Measurements from ENCODE around the gene OR6Q1.
"Not testable (repeated sequence)": the region's sequence is repeated elsewhere in the genome, so short reads cannot be mapped to it uniquely, and the experiment has no call there.

Gene OR6Q1, protein sequence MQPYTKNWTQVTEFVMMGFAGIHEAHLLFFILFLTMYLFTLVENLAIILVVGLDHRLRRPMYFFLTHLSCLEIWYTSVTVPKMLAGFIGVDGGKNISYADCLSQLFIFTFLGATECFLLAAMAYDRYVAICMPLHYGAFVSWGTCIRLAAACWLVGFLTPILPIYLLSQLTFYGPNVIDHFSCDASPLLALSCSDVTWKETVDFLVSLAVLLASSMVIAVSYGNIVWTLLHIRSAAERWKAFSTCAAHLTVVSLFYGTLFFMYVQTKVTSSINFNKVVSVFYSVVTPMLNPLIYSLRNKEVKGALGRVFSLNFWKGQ

DNA sequence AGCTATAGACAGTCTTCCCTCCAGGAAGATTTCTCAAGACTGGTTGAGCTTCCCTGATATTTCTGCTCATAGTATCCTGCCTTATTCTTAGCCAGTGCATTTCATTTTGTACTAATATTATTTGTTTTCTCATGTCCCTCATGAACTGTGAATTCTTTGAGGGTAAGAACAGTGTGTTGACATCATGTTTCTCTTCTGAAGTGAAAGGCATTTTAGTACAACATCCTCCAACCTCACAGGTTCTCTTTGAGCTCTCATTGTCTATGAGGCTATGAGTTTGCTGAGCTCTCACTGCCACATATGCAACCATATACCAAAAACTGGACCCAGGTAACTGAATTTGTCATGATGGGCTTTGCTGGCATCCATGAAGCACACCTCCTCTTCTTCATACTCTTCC lies at the start of gene OR6Q1:
Gene OR6Q1, plus strand, starts transcription at position 301 of the 400 bp plus-strand sequence. Its CDS starts 0 bp downstream, at position 301.
- H3K4me1 ChIP-seq (ENCODE audit: insufficient read depth, low read length): no peaks in the 10 kb centered on the region
- H3K36me3 ChIP-seq (ENCODE audit: insufficient read depth, low read length): no peaks in the 10 kb centered on the region
- no peak within 1 kb of the TSS for H3K4me3 ChIP-seq (ENCODE audit: low read depth in 1 of 2, low read length in 2 of 2)
- no peak within 1 kb of the TSS for H3K9ac ChIP-seq (ENCODE audit: low read length)
- H3K27me3 ChIP-seq (ENCODE audit: control insufficient read depth in 1 of 2, insufficient read depth in 2 of 2, low read length in 2 of 2): no peaks in the 10 kb centered on the region
- H3K9me3 ChIP-seq (ENCODE audit: low read length): no peaks in the 10 kb centered on the region
- no peak within 1 kb of the TSS for H3K27ac ChIP-seq (ENCODE audit: low read depth, low read length)

DNA sequence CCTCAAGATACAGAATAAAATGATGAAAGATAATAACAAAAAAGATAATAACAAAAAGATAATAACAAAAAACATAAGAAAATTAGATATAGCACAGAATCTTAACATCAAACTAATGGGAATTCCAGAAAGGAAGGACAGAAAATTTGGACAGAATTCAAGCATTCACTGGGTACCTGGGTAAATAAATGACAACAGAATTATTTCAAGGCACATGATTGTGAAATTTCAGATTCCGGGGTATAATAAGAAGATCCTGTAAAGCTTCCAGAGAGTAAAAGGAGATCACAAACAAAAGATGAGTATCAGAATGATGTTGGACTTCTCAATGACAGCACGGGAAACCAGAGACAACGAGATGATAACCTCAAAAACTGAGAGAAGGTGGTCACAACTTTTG lies 49.2 kb upstream of the OR6Q1 start:
- Histone ChIP-seq H3K4me3 (ENCODE audit: low read depth in 1 of 2, low read length in 2 of 2) (no peak overlapping the region), H3K9ac (ENCODE audit: low read length) (no peak overlapping the region), H3K36me3 (ENCODE audit: insufficient read depth, low read length) (no peaks in the 10 kb centered on the region), H3K27me3 (ENCODE audit: control insufficient read depth in 1 of 2, insufficient read depth in 2 of 2, low read length in 2 of 2) (no peaks in the 10 kb centered on the region), H3K9me3 (ENCODE audit: low read length) (no peaks in the 10 kb centered on the region), H3K27ac (ENCODE audit: low read depth, low read length) (no peak overlapping the region), H3K4me1 (ENCODE audit: insufficient read depth, low read length) (no peaks in the 10 kb centered on the region)

DNA sequence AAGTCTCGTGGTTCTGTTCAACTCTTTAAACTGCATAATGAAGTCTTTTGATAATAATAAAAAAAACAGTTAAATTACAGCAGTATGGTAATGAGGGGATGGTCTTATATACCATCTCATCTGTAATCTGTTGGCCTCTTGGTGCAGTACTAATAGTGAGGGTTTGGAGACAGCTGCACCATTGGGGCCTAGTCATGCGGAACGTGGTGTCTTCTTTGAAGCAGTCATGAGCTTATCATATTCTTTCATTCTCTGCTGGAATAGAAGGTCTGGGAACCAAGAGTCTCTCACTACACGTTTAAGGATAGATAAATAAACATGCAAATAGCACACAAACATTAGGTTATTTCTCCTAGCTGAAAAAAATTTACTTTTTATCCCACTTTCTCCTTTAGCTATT lies 48.0 kb upstream of the OR6Q1 start:
- no peaks in the 10 kb centered on the region for H3K36me3 ChIP-seq (ENCODE audit: insufficient read depth, low read length)
- no peaks in the 10 kb centered on the region for H3K4me1 ChIP-seq (ENCODE audit: insufficient read depth, low read length)

DNA sequence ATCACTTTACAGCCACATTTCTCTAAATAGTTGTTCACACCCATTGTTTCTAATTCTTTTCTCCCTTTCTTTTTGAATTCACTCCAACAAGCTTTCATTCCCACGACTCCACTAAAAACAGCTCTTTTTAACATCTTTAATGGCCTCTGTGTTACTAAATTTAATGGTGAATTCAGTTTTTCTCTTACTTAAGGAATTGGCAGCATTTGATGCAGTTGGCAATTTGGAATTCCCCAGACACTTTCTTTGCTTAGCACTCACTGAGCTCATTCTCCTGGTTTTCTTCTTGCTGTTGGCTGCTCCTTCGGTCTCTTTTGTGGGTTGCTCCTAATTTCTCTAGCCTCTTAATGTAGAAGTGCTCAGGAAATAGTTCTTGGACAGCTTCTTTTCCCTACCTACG lies 47.6 kb upstream of the OR6Q1 start:
- Histone ChIP-seq H3K27ac (ENCODE audit: low read depth, low read length) (no peak overlapping the region), H3K36me3 (ENCODE audit: insufficient read depth, low read length) (no peaks in the 10 kb centered on the region), H3K9ac (ENCODE audit: low read length) (no peak overlapping the region), H3K4me3 (ENCODE audit: low read depth in 1 of 2, low read length in 2 of 2) (no peak overlapping the region), H3K4me1 (ENCODE audit: insufficient read depth, low read length) (no peaks in the 10 kb centered on the region), H3K27me3 (ENCODE audit: control insufficient read depth in 1 of 2, insufficient read depth in 2 of 2, low read length in 2 of 2) (no peaks in the 10 kb centered on the region), H3K9me3 (ENCODE audit: low read length) (no peaks in the 10 kb centered on the region)

More for the DNA sequence above, 48.0 kb upstream of the OR6Q1 start:
- H3K27me3 ChIP-seq (ENCODE audit: control insufficient read depth in 1 of 2, insufficient read depth in 2 of 2, low read length in 2 of 2): no peaks in the 10 kb centered on the region
- H3K4me3 ChIP-seq (ENCODE audit: low read depth in 1 of 2, low read length in 2 of 2): no peak overlapping the region
- no peak overlapping the region for H3K27ac ChIP-seq (ENCODE audit: low read depth, low read length)
- no peaks in the 10 kb centered on the region for H3K9me3 ChIP-seq (ENCODE audit: low read length)
- no peak overlapping the region for H3K9ac ChIP-seq (ENCODE audit: low read length)

DNA sequence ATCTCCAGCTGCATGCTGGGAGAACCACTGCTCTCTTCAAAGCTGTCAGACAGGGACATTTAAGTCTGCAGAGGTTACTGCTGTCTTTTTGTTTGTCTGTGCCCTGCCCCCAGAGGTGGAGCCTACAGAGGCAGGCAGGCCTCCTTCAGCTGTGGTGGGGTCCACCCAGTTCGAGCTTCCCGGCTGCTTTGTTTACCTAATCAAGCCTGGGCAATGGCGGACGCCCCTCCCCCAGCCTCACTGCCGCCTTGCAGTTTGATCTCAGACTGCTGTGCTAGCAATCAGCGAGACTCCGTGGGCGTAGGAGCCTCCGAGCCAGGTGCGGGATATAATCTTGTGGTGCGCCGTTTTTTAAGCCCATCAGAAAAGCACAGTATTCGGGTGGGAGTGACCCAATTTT lies 31.2 kb upstream of the OR6Q1 start:
- not testable (repeated sequence) for H3K27me3 ChIP-seq (ENCODE audit: control insufficient read depth in 1 of 2, insufficient read depth in 2 of 2, low read length in 2 of 2); H3K9me3 ChIP-seq (ENCODE audit: low read length); H3K27ac ChIP-seq (ENCODE audit: low read depth, low read length); H3K9ac ChIP-seq (ENCODE audit: low read length); H3K36me3 ChIP-seq (ENCODE audit: insufficient read depth, low read length); H3K4me3 ChIP-seq (ENCODE audit: low read depth in 1 of 2, low read length in 2 of 2); H3K4me1 ChIP-seq (ENCODE audit: insufficient read depth, low read length)

DNA sequence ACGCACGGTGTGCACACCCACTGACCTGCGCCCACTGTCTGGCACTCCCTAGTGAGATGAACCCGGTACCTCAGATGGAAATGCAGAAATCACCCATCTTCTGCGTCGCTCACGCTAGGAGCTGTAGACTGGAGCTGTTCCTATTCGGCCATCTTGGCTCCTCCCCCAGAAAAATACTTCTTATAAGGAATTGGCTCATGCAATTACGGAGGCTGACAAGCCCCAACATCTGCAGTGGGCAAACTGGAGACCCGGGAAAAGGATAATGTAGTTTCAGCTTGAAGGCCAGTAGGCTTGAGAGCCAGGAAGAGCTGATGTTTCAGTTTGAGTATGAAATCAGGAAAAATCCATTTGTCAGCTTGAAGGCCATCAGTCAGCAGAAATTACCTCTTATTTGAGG lies 30.7 kb upstream of the OR6Q1 start:
- H3K9ac ChIP-seq (ENCODE audit: low read length); H3K27ac ChIP-seq (ENCODE audit: low read depth, low read length); H3K27me3 ChIP-seq (ENCODE audit: control insufficient read depth in 1 of 2, insufficient read depth in 2 of 2, low read length in 2 of 2); H3K4me1 ChIP-seq (ENCODE audit: insufficient read depth, low read length); H3K36me3 ChIP-seq (ENCODE audit: insufficient read depth, low read length); H3K4me3 ChIP-seq (ENCODE audit: low read depth in 1 of 2, low read length in 2 of 2); H3K9me3 ChIP-seq (ENCODE audit: low read length): not testable (repeated sequence)

DNA sequence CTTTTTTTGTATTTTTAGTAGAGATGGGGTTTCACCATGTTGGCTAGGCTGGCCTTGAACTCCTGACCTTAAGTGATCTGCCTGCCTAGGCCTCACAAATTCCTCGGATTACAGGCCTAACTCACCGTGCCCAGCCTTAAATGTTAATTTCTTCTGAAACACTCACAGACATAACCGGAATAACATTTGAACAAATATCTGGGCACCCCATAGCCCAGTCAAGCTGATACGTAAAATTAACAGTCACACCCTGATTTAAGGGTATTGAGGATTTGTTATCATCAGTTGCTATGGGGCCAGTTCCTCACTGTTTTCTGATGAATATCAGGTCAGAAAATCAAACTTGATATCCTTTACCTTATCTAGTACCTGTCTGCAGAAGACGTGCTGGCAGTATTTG lies 30.1 kb upstream of the OR6Q1 start:
- no peaks in the 10 kb centered on the region for H3K9me3 ChIP-seq (ENCODE audit: low read length)
- no peak overlapping the region for H3K4me3 ChIP-seq (ENCODE audit: low read depth in 1 of 2, low read length in 2 of 2)
- no peak overlapping the region for H3K9ac ChIP-seq (ENCODE audit: low read length)
- H3K27me3 ChIP-seq (ENCODE audit: control insufficient read depth in 1 of 2, insufficient read depth in 2 of 2, low read length in 2 of 2): no peaks in the 10 kb centered on the region
- no peak overlapping the region for H3K27ac ChIP-seq (ENCODE audit: low read depth, low read length)
- no peaks in the 10 kb centered on the region for H3K4me1 ChIP-seq (ENCODE audit: insufficient read depth, low read length)
- H3K36me3 ChIP-seq (ENCODE audit: insufficient read depth, low read length): no peaks in the 10 kb centered on the region

DNA sequence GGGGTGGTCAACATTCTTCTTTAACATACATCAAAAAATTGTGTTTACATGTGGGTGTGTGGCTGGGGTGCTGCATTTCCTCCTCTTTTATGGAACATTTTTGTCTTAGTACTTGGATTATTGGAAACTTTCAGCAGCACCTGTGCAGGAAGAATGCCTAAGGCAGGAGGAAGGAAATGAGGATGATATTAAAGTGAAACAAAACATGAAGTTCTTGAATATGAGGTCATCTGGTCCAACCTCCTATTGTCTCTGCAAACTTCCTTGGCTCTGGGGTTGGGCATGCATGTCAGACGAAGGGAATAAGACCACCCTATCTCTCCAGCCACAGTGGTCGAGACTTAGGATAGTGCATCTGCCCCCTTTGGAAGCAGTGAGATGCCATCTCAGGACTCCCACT lies 27.7 kb upstream of the OR6Q1 start:
- H3K27ac ChIP-seq (ENCODE audit: low read depth, low read length): no peak overlapping the region

DNA sequence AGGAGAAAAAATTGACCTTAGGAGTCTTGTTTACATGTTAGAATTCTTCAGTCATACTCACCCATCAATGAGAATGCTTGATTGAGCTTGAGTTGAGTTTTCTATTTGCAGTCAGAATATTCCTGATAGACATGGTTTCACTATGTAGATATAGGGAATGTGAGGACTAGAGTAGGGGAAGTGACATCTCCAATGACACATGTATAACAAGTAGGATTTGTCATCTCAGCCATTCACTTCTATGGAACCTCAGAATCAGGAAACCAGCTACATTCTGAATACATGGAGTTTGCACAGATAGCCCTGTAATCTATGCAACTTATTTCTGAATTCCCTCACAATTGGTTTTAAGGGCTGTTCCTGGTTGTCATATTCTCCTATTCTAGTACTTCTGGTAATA lies 27.2 kb upstream of the OR6Q1 start:
- no peaks in the 10 kb centered on the region for H3K9me3 ChIP-seq (ENCODE audit: low read length)
- no peaks in the 10 kb centered on the region for H3K4me1 ChIP-seq (ENCODE audit: insufficient read depth, low read length)
- H3K9ac ChIP-seq (ENCODE audit: low read length): no peak overlapping the region
- no peak overlapping the region for H3K4me3 ChIP-seq (ENCODE audit: low read depth in 1 of 2, low read length in 2 of 2)
- H3K27ac ChIP-seq (ENCODE audit: low read depth, low read length): no peak overlapping the region
- no peaks in the 10 kb centered on the region for H3K36me3 ChIP-seq (ENCODE audit: insufficient read depth, low read length)
- H3K27me3 ChIP-seq (ENCODE audit: control insufficient read depth in 1 of 2, insufficient read depth in 2 of 2, low read length in 2 of 2): no peaks in the 10 kb centered on the region

More for the DNA sequence above, 27.7 kb upstream of the OR6Q1 start:
- Histone ChIP-seq H3K4me3 (ENCODE audit: low read depth in 1 of 2, low read length in 2 of 2) (no peak overlapping the region), H3K36me3 (ENCODE audit: insufficient read depth, low read length) (no peaks in the 10 kb centered on the region), H3K9ac (ENCODE audit: low read length) (no peak overlapping the region), H3K9me3 (ENCODE audit: low read length) (no peaks in the 10 kb centered on the region), H3K4me1 (ENCODE audit: insufficient read depth, low read length) (no peaks in the 10 kb centered on the region), H3K27me3 (ENCODE audit: control insufficient read depth in 1 of 2, insufficient read depth in 2 of 2, low read length in 2 of 2) (no peaks in the 10 kb centered on the region)

DNA sequence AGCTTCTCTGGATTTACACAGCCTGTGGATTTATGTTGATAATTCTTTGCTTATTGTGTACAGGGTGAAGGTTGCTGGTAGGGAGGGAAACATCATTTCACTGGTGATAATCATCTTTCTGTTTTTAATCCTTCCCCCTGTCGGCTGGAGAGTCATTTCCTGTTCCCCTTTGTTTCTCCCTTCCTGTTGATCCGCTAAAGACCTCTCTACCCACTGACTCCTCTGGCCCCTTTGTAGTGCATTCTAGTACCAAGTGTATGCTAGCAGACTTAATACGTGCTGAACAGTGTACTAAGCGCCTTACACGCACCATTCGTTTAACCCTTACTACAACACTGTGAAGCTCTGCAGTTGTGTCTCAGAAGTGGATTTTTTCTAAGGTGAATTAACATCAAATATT lies 26.1 kb upstream of the OR6Q1 start:
- Histone ChIP-seq H3K4me1 (ENCODE audit: insufficient read depth, low read length) (no peaks in the 10 kb centered on the region), H3K36me3 (ENCODE audit: insufficient read depth, low read length) (no peaks in the 10 kb centered on the region), H3K27me3 (ENCODE audit: control insufficient read depth in 1 of 2, insufficient read depth in 2 of 2, low read length in 2 of 2) (no peaks in the 10 kb centered on the region), H3K9ac (ENCODE audit: low read length) (no peak overlapping the region), H3K4me3 (ENCODE audit: low read depth in 1 of 2, low read length in 2 of 2) (no peak overlapping the region), H3K9me3 (ENCODE audit: low read length) (no peaks in the 10 kb centered on the region), H3K27ac (ENCODE audit: low read depth, low read length) (no peak overlapping the region)

DNA sequence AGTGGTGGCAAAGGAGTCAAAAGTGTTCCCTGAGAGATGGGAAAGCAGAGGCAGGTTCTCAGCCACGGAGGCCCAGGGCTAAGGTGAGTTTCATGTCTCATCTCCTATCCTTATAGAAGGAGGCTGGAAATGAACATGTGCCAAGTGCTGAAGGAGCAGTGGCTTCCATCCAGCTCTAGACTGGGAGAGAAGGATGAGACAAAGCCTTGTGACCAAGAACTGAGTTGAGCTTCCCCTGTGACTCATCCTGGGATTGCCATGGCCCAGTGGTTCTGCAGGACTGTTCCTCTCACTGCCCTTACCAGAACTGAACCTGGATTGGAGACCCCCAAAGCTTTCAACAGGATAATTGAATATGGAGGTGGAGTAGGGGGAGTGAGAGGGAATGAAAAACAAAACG lies 23.8 kb upstream of the OR6Q1 start:
- Histone ChIP-seq H3K9me3 (ENCODE audit: low read length) (no peaks in the 10 kb centered on the region), H3K4me1 (ENCODE audit: insufficient read depth, low read length) (no peaks in the 10 kb centered on the region), H3K27me3 (ENCODE audit: control insufficient read depth in 1 of 2, insufficient read depth in 2 of 2, low read length in 2 of 2) (no peaks in the 10 kb centered on the region), H3K4me3 (ENCODE audit: low read depth in 1 of 2, low read length in 2 of 2) (no peak overlapping the region), H3K27ac (ENCODE audit: low read depth, low read length) (no peak overlapping the region), H3K36me3 (ENCODE audit: insufficient read depth, low read length) (no peaks in the 10 kb centered on the region), H3K9ac (ENCODE audit: low read length) (no peak overlapping the region)

DNA sequence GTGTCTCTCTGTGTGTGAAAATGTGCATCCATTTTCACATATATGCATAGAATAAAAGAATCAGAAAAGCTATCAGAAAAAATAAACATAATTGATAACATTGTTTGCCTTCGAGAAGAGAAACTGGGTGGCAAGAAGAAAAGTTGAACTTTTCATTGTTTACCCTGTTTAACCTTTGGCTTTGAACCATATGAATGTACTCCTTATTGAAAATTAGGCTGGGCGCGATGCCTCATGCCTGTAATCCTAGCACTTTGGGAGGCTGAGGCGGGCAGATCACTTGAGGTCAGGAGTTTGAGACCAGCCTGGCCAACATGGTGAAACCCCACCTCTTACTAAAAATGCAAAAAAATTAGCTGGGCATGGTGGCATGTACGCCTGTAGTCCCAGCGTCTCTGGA lies 19.0 kb upstream of the OR6Q1 start:
- Histone ChIP-seq H3K27ac (ENCODE audit: low read depth, low read length) (no peak overlapping the region), H3K9me3 (ENCODE audit: low read length) (no peaks in the 10 kb centered on the region), H3K4me1 (ENCODE audit: insufficient read depth, low read length) (no peaks in the 10 kb centered on the region), H3K36me3 (ENCODE audit: insufficient read depth, low read length) (no peaks in the 10 kb centered on the region), H3K9ac (ENCODE audit: low read length) (no peak overlapping the region), H3K27me3 (ENCODE audit: control insufficient read depth in 1 of 2, insufficient read depth in 2 of 2, low read length in 2 of 2) (no peaks in the 10 kb centered on the region), H3K4me3 (ENCODE audit: low read depth in 1 of 2, low read length in 2 of 2) (no peak overlapping the region)

Data from muscle layer of colon (tissue), 2 donors.